Keratinocyte (primary cell): ENCODE measurements around the gene VIPR2. TPM values are rescaled to one million over a fixed set of nuclear protein-coding genes. Genes with fewer than 3 reads are reported as not detected.

ENCODE experiments used
- DNase-seq: peaks from one replicate; pipeline ENCODE4 v3.0.0-alpha.2; 2011; ENCODE audit warnings: low read depth, missing footprints, low spot score
- FAIRE-seq: peaks from 2 replicates; lab custom pipeline; 2011; peaks lifted over from hg19 to GRCh38; lab: Jason Lieb, UNC
- H2AFZ ChIP-seq: 2 replicates; pipeline ENCODE4 v1.6.0; 2012; ENCODE audit warnings: low read length, control low read depth, inconsistent platforms; ENCODE audit not compliant: control insufficient read depth
- H3K27ac ChIP-seq: 2 replicates; pipeline ENCODE4 v1.5.1; 2011; ENCODE audit warnings: low read length; ENCODE audit not compliant: control insufficient read depth, insufficient read depth
- H3K27me3 ChIP-seq: 3 replicates; pipeline ENCODE4 v1.6.0; 2011; ENCODE audit warnings: low read length; ENCODE audit not compliant: control insufficient read depth, insufficient read depth; ENCODE audit errors: extremely low read depth
- H3K36me3 ChIP-seq, 2 experiments: 2 replicates in 1 of 2; 3 replicates in 1 of 2; pipeline ENCODE4 v1.5.1; 2011; ENCODE audit warnings: low read length in 2 of 2, mild to moderate bottlenecking in 1 of 2; ENCODE audit not compliant: control insufficient read depth in 2 of 2, insufficient read depth in 2 of 2; ENCODE audit errors: extremely low read depth in 1 of 2
- H3K4me1 ChIP-seq: 3 replicates; pipeline ENCODE4 v1.5.1; 2011; ENCODE audit warnings: low read length; ENCODE audit not compliant: control insufficient read depth, insufficient read depth; ENCODE audit errors: extremely low read depth
- H3K4me2 ChIP-seq: 3 replicates; pipeline ENCODE4 v1.6.0; 2011; ENCODE audit warnings: low read depth, low read length; ENCODE audit not compliant: control insufficient read depth, insufficient read depth; ENCODE audit errors: extremely low read depth
- H3K4me3 ChIP-seq, 3 experiments: fragments of 200-600 bp in 1 of 3; sonication (generic) in 1 of 3; 2 replicates in 2 of 3; 3 replicates in 1 of 3; pipeline ENCODE4 v1.5.1; 2011 to 2016; ENCODE audit warnings: low read length in 3 of 3, mild to moderate bottlenecking in 3 of 3, control low read depth in 2 of 3, inconsistent platforms in 1 of 3, low read depth in 1 of 3, mixed read lengths in 1 of 3, mixed run types in 1 of 3, moderate library complexity in 1 of 3; ENCODE audit not compliant: control insufficient read depth in 2 of 3, insufficient read depth in 2 of 3; ENCODE audit errors: extremely low read depth in 1 of 3
- H3K79me2 ChIP-seq: 2 replicates; pipeline ENCODE4 v1.6.0; 2012; ENCODE audit warnings: low read length; ENCODE audit not compliant: control insufficient read depth, insufficient read depth
- H3K9ac ChIP-seq: 3 replicates; pipeline ENCODE4 v1.6.0; 2011; ENCODE audit warnings: low read length; ENCODE audit not compliant: control insufficient read depth, insufficient read depth; ENCODE audit errors: extremely low read depth
- H3K9me1 ChIP-seq: 3 replicates; pipeline ENCODE4 v1.6.0; 2011; ENCODE audit warnings: low read length; ENCODE audit not compliant: control insufficient read depth, insufficient read depth; ENCODE audit errors: extremely low read depth
- H3K9me3 ChIP-seq: 2 replicates; pipeline ENCODE4 v1.5.1; 2012; ENCODE audit warnings: low read depth, low read length; ENCODE audit not compliant: control insufficient read depth
- H4K20me1 ChIP-seq: 3 replicates; pipeline ENCODE4 v1.6.0; 2011; ENCODE audit warnings: low read length; ENCODE audit not compliant: control insufficient read depth, insufficient read depth; ENCODE audit errors: extremely low read depth
- EZH2 ChIP-seq: IDR thresholded peaks from one replicate; pipeline ENCODE4 v1.6.1; 2012; ENCODE audit warnings: inconsistent platforms, mild to moderate bottlenecking, low read length, moderate library complexity
- dilution Hi-C: fragments of 300-500 bp; cut with MboI; formaldehyde crosslinking; loops from one replicate; pipeline ENCODE4 v1.7.0; 2020; ENCODE audit warnings: low sequenced_read_pairs; ENCODE audit not compliant: extremely low pct_ligation_motif_present
- polyA plus RNA-seq, 5 experiments: library from polyadenylated mRNA; depleted of rRNA in 3 of 5; stranded (reverse) in 3 of 5; stranded (forward) in 1 of 5; unstranded in 1 of 5; fragments of >200 nt; gene quantifications; 1 replicate in 1 of 5; 2 replicates in 3 of 5; 3 replicates in 1 of 5; pipeline versions ENCODE4 v1.2.1 to v1.2.3, GENCODE V29; 2011 to 2012; ENCODE audit warnings: missing spikeins in 2 of 5, low read depth in 1 of 5, low replicate concordance in 1 of 5
- TF ChIP-seq, protein P1 (sequence below), 3 experiments: IDR thresholded peaks in 1 of 3; conservative IDR thresholded peaks in 1 of 3; optimal IDR thresholded peaks in 1 of 3; 2 replicates in 2 of 3; 3 replicates in 1 of 3; pipeline versions ENCODE3 to v1.5.1; 2011; ENCODE audit warnings: low read length in 3 of 3, mild to moderate bottlenecking in 3 of 3, moderate library complexity in 2 of 3, control low read depth in 1 of 3, inconsistent platforms in 1 of 3; ENCODE audit not compliant: insufficient read depth in 2 of 3; ENCODE audit errors: extremely low read depth in 1 of 3

VIPR2 gene
- polyA plus RNA-seq, 1 donor (not counting 4 experiments of a cell fraction or from before 2014, with no cell fraction given): not detected

DNA sequence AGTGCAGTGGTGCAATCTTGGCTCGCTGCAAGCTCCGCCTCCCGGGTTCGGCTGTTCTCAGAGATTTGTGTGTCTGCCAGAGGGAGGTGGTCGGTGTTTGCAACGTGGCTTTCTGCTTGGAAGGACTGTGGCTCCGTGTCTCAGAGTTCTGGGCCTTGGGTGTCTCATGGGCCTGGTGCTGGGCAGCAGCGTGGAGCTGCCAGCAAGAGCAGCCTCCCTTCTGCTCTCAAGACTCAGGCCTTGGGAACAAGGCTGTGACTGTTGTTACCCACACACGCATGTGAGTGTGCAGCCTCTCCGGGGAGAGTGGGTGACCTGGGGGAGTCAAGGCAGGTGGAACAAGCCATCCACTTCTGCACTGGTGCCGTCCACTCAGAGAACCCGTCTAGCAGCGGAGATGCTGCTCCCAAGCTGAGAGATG lies 52.0 kb downstream of the VIPR2 start:
- Histone ChIP-seq H3K9me3 (peaks cover 14% of the 10 kb centered on the region), H4K20me1 (no peaks in the 10 kb centered on the region), H3K9me1 (no peaks in the 10 kb centered on the region), H3K4me1 (no peaks in the 10 kb centered on the region), H3K9ac (no peak overlapping the region), H3K79me2 (no peaks in the 10 kb centered on the region), H3K27ac (no peak overlapping the region), H3K27me3 (no peaks in the 10 kb centered on the region), H3K36me3 (no peaks in the 10 kb centered on the region), H3K4me2 (no peak overlapping the region), H3K4me3 (no peak overlapping the region), H2AFZ (no peak overlapping the region)
- DNase-seq (no peak), FAIRE-seq (no peak)
- dilution Hi-C loops: no loop called here
- TF ChIP-seq, protein P1, sequence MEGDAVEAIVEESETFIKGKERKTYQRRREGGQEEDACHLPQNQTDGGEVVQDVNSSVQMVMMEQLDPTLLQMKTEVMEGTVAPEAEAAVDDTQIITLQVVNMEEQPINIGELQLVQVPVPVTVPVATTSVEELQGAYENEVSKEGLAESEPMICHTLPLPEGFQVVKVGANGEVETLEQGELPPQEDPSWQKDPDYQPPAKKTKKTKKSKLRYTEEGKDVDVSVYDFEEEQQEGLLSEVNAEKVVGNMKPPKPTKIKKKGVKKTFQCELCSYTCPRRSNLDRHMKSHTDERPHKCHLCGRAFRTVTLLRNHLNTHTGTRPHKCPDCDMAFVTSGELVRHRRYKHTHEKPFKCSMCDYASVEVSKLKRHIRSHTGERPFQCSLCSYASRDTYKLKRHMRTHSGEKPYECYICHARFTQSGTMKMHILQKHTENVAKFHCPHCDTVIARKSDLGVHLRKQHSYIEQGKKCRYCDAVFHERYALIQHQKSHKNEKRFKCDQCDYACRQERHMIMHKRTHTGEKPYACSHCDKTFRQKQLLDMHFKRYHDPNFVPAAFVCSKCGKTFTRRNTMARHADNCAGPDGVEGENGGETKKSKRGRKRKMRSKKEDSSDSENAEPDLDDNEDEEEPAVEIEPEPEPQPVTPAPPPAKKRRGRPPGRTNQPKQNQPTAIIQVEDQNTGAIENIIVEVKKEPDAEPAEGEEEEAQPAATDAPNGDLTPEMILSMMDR (optimal IDR thresholded peaks at IDR 0.05 in 1 of 3, IDR thresholded peaks at IDR 0.05 in 1 of 3, conservative IDR thresholded peaks at IDR 0.05 in 1 of 3; ENCODE audit: extremely low read depth in 1 of 3, insufficient read depth in 2 of 3, low read length in 3 of 3): no peak
- TF ChIP-seq EZH2: no peak

DNA sequence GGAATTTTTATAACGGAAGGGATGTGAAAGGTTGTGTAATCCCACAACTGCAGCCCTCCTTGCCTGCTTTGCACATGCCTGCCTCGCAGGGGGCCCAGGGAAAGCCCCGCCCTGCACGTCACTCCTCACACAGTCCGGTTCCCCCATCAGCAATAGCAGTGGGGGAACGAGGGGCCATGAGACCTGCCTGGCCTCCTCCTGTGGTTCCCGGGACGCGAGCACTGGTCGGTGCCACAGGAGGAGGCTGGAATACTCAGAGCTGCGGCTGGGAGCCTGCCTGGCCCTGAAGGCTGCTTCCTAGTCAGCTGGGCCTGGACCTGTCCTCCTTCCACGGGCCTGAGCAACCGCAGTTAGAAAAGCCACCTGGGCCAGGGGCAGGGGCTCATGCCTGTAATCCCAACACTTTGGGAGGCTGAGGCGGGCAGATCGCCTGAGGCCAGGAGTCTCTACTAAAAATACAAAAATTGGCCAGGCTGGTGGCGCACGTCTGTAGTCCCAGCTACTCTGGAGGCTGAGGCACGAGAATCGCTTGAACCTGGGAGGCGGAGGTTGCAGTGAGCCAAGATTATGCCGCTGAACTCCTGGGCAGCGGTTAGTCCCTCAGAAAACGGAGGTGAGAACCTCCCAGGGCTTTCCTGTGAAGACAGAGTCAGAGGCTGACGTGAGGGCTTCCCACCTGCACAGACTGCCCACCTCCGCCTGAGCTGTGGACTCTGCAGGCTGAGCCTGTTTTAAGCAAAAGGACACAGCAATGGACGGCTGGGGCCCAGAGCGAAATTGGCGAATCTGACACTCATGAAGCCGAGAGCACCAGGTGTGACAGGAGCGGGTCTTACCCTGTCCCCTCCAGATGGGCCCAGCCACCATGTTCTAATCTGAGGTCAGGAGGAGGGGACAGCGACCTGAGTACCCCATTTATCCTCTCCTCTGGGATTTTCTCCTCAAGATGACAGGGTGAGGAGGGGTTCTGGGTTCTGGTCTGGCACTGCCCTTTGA lies 52.9 kb downstream of the VIPR2 start:
- no peaks in the 10 kb centered on the region for H3K27me3 ChIP-seq
- DNase-seq: no peak

More for the DNA sequence above, 52.9 kb downstream of the VIPR2 start:
- Histone ChIP-seq H3K36me3 (no peaks in the 10 kb centered on the region), H3K9me3 (peaks cover 14% of the 10 kb centered on the region), H3K9me1 (no peaks in the 10 kb centered on the region), H2AFZ (no peak overlapping the region), H3K9ac (no peak overlapping the region), H3K4me1 (no peaks in the 10 kb centered on the region), H4K20me1 (no peaks in the 10 kb centered on the region), H3K4me3 (no peak overlapping the region), H3K79me2 (no peaks in the 10 kb centered on the region), H3K27ac (no peak overlapping the region), H3K4me2 (no peak overlapping the region)
- no peak for FAIRE-seq
- TF ChIP-seq, protein P1 (optimal IDR thresholded peaks at IDR 0.05 in 1 of 3, IDR thresholded peaks at IDR 0.05 in 1 of 3, conservative IDR thresholded peaks at IDR 0.05 in 1 of 3; ENCODE audit: extremely low read depth in 1 of 3, insufficient read depth in 2 of 3, low read length in 3 of 3): no peak
- TF ChIP-seq EZH2: no peak
- dilution Hi-C loops: no loop called here
